ENCODE results near the gene IFITM5.
"Not testable (repeated sequence)": the region's sequence is repeated elsewhere in the genome, so short reads cannot be mapped to it uniquely, and the experiment has no call there.

Gene IFITM5

DNA sequence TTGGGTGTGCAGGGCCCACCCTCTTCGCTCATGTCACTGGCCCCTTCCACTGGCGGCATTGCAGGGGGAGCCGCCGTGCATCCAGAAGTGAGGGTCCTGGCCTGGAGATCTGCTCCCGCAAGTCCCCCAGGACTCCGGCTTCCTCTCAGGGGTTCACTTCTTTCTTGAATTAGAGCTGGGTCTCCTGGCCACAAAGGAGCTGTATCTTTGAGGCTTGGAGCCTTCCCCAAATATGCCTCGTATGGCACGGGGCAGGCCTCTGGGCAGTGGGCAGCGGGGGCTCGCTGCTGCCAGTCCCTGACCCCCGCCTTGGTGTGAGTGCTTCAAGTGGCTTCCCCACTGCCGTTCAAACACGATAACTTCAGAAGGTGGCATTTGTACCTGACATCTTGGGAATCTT, 28.7 kb upstream of the IFITM5 start:
- DNase-seq (ENCODE audit: low spot score): no peak

DNA sequence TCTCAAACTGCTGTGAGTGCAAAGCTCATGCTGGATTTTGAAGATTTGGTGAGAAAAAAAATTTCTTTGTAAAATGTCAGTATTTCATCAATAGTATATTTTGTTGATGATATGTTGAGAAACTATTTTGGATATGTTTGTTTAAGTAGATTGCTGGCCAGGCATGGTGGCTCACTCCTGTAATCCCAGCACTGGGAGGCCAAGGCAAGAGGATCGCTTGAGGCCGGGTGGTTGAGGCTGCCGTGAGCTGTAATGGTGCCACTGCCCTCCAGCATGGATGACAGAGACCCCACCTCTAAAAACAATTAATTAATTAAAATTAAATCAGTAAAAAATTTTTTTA, 28.2 kb upstream of the IFITM5 start:
- DNase-seq (ENCODE audit: low spot score): no peak

DNA sequence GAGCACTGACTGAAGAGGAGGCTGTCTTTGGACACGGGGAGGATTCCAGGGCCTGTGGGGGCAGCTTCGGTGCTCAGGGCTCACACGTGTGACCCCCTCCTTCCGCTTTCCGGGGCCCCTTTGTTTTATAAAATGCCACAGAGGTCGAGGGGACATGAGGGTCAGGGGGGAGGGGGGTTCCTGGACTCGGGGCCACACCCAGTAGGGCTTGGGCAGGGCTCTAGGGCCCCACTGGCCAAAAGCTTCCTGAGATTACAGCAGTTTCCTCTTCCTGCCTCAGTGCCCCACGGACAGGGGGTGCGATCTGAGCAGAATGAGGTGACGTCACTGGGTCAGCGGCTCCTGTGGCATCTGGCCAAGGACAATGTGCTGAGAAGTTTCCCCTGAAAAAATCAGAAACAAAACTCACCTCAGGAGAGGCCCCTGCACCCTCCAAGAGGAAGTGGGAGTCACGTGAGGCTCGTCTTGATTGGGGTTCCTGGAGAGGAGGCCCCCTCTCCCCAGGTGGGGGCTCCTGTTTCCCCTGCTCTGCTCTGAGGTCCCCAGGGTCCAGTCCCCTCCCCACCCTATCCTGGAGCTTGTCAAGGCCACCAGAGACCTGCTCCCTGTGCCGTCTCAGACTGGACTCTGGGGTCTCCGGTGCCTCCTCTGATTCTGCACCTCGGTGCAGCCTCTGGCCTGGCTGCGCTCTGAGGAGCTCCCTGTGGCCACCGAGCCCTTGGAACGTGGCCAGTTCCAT, 27.7 kb upstream of the IFITM5 start:
- DNase-seq (ENCODE audit: low spot score): no peak

DNA sequence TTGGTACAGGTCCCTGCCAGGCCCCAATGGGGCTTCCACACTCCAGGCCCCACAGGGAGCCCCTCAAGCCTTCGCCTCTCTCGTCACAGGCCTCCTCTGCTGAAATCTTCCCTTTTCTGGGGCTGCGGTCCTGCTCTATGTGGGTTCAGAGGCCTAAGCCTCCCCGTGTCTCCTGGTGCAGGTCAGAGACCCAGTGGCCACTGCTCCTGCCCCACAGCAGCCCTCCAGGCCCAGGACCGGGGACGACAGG, 27.2 kb upstream of the IFITM5 start:
- DNase-seq (ENCODE audit: low spot score): no peak

DNA sequence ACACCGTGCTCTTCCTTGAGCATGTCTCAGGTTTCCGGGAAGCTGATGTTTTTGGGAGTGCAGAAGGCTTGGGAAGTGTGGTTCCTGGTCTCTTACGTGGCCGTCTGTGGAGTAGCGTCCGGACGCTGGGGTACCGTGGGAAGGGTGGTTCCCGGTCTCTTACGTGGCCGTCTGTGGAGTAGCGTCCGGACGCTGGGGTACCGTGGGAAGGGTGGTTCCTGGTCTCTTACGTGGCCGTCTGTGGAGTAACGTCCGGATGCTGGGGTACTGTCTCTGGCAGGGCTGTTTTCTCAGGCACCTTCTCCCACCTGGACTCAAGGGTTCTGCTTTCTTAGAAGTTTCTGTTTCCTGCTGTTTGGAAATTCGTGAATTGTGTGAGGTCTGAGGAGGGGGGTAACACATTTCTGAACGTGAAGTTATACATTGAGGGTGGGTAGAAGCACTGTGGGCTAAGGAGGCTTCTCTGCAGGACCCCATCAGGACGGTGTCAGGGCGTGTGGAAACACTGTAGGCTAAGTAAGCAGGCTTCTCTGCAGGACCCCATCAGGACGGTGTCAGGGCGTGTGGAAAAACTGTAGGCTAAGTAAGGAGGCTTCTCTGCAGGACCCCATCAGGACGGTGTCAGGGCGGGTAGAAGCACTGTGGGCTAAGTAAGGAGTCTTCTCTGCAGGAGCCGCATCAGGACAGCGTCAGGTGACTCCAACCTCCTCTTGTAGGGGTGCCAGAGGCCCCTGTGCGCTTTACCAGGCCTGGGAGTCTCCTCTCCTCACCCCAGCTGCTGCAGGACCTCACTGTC, 26.7 kb upstream of the IFITM5 start:
- DNase-seq (ENCODE audit: low spot score): no peak

DNA sequence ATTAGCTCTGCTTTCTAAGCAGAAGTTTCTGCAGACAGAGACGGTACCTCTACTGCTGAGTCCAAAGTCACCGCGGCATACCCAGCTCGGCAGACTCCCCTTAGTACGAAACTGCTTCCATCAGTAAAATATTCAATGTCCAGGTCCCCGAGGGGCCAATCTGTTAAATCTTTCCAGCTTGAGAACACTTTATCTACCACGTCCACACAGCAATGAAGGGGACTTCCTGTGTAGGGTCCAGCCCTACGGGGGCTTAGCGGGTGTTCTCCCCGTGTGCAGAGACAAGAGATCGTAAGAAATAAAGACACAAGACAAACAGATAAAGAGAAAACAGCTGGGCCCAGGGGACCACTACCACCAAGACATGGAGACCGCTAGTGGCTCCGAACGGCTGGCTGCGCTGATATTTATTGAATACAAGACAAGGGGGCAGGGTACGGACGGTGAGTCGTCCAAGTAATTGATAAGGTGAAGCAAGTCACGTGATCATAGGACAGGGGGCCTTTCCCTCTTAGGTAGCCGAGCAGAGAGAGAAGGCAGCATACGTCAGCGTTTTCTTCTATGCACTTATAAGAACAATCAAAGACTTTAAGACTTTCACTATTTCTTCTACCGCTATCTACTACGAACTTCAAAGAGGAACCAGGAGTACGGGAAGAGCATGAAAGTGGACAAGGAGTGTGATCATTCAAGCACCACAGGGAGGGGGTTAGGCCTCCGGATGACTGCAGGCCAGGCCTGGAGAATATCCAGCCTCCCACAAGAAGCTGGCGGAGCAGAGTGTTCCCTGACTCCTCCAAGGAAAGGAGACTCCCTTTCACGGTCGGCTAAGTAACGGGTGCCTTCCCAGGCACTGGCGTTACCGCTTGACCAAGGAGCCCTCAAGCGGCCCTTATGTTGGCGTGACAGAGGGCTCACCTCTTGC, 25.5 kb upstream of the IFITM5 start:
- DNase-seq (ENCODE audit: low spot score): not testable (repeated sequence)

DNA sequence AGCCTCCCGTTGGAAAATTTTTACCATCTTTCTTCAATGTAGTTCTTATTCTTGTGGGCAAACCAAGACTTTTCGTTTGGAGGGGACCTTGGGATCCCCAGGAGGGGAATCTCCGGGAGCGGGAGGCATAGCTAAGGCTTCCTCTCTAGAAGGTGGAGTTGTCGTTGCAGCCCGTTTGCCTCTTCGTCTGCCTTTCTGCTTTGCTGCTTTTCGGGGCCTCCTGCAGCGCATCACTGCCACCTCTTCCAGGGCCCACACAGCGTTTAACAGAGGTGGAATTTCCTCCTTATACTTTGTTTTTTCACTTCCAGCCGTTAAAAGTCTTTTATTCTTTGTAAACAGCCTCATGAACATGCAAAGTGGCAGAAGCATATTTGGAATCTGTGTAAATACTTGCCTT, 24.8 kb upstream of the IFITM5 start:
- no peak for DNase-seq (ENCODE audit: low spot score)

DNA sequence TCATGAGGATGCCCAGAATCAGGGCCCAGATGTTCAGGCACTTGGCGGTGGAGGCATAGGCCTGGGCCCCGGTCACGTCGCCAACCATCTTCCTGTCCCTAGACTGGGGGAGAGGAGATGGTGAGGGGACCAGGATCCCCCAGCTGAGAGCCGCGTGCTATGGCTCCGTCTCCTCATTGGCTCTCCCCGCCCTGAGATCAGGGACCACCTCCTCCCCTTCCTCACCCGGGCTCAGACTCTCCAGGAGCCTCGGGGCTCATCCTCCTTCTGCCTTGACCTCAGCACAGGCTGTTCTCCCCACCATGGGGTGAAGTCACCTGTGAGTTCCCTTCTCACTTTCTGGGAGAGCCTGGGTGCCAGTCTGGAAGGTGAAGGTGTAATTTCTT, 20.6 kb upstream of the IFITM5 start:
- not testable (repeated sequence) for DNase-seq (ENCODE audit: low spot score)

DNA sequence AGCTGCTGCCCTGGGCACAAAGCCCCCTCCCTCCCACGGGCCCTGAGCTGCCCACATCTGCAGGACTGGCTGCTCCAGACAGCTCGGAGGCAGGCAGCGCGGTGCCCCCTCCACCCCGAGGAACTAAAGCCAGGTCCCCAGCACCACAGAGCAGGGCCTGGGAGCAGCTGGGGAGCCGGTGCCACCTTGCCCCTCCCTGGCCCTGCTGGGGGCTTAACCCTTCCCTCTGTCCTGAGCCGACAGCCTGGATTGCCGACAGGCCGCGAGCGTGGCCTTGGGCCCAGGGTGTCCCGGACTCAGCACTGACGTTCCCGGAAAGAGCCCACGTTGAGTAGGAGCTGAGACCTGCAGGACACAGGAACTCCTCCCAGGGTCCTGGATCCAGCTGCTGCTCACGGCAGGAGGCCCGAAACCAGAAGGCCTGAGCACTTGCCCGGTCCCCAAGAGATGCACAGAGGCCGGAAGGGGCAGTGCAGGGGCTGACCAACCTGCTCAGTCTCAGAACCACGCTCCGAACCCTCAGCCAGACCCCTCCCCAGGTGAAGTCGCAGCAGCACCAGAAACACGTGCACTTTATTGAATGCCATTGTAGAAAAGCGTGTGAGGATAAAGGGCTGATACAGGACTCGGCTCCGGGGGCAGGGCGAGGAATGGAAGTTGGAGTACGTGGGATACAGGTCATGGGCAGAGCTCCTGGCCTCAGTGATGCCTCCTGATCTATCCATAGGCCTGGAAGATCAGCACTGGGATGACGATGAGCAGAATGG, 20.0 kb upstream of the IFITM5 start:
- DNase-seq (ENCODE audit: low spot score): not testable (repeated sequence)

DNA sequence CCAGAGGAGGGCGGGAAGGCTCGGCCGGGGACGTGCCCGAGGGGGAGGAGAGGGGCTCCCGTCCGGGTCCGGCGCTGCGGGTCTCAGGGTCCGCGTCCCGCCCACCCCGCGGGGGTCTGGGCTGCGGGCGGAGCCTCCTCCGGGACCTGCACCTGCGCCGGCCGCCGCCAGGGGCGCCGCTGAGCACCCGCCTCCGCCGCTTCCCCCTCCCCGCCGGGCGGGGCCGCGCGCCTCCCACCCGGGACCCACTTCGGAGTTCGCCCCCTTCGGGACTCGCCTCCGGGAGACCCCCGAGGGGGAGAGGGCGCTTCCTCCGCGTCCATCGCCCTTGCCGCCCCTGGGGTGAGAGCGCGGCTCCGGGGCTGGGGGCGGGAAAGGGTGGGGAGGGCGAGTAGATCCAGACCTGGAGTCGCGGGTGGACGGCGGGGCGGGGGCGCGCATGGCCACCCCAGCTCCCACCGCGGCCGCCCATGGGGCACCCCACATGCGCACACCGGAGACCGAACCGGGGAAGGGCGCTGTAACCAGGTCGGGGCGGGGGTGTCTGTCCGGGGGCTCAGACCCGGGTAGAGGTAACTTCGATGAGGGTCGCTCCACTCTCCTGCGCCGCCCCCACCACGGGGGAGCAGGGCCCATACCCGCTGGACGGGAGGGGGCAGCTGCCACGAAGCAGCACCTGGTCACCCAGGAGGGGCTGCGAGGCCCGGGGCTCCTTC, 19.2 kb upstream of the IFITM5 start:
- DNase-seq (ENCODE audit: low spot score): not testable (repeated sequence)

DNA sequence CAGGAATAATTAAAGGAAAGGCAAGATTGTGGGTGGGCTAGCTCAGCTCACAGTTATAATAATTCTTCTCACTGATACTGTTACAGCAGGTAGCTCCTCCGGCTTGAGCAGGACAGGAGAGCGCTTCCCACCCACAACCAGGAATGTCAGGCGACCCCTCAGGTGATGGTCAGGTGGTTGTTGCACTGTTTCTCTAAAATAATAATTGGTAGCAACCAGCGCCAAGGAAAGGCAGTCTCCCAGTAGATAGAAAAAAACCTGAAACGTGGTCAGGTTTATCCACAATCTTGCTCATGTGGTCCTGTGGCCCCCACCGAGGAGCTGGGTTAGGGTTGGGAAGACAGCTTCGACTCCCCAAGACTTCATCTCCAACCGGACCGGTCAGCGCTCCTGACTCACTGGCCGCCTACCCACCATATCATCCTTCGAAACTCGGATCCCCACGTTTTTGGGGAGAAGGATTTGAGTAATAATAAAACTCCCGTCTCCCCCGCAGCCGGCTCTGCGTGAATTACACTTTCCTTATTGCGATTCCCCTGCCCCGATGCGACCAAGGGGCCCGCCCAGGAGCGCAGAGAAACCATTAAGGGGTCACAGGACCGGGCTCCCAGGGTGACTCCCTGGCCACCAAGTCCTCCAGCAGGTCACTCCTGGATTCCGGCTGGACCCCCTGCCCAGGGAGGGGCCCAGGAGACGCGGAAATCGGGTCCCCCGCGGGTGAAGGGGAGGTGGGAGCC, 18.5 kb upstream of the IFITM5 start:
- DNase-seq (ENCODE audit: low spot score): not testable (repeated sequence)

DNA sequence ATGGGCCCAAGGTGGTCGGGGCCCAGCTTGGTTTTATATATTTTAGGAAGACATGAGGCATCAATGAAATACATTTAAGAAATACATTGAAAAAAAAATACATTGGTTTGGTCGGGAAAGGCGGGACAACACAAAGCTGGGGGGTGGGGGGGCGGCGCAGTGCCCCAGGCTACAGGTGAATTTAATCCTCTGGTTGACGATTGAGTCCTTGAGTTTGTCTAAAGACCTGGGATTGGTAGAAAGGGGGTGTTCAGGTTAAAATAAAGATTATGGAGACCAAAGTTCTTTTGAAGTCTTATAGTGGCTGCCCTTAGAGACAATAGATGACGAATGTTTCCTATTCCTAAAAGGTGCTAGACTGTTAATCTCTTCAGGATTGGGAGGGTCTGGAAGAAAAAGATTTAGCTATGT, 17.6 kb upstream of the IFITM5 start:
- DNase-seq (ENCODE audit: low spot score): no peak

DNA sequence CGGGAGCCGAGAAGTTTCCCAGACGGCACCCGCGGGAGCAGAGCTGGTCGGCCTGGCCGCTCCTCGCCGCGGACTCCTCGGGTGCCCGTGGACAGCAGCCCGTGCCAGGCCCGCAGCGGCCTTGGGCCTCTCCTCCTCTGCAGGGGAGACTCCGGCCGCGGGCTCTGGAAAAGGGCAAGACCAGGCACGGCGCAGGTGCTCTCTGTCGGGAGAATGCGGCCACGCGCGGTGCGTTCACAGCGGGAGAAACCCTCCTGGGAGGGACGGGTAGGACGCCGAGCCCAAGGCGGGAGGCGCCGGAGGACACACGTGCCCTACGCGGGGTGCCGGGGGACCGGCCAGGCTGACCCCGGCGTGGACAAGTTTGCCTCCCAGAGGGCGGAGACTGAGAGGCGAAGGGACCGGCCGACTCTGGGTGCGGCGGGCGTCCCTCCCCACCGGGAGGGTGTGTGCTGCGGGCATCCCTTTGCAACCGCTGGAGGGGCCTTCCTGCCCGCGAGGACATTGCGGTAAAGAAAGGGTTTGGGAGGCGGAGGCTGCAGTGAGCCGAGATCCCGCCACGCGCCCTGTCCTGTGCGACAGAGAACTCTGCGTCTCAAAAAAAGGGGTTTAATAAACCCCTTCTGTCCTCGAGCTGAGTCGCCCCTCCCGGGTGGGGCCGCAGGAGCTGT, 16.8 kb upstream of the IFITM5 start:
- no peak for DNase-seq (ENCODE audit: low spot score)

DNA sequence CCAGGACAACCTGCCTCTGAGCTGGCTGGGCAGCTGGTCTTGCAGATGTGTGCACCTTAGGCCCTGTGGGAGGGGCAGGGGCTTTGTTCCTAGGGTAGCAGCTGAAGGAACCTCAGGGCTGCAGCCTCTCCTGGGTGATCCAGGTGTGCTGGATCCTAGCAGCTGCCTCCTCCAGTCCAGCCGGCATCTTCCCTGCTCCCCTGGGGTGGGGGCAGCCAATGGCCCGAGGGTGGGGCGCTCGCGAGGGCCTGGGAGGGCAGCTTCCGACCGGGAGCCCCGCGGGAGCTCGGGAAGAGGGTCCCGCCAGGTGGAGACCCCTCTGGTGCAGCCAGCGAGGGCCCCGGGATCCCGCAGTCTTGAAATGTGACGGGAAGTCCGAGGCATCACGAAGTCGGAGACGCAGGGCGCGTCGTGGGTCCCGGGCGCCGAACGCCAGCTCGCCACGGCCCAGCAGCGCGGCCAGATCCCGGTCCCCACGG, 16.2 kb upstream of the IFITM5 start:
- no peak for DNase-seq (ENCODE audit: low spot score)

DNA sequence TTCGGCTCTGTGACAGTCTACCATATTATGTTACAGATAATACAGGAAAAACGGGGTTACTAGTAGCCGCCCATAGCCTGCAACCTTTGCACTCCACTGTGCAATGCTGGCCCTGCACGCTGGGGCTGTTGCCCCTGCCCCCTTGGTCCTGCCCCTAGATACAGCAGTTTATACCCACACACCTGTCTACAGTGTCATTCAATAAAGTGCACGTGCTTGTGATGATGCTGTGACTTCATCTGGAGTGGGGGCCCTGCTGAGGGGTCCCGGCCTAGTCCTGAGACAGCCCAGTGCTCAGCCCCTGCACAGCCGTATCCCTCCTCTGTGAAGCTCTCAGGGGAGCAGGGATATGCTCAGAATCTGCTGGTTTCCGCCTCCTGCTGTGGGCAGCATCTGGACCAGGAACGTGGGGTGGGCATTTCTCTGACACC, 15.7 kb upstream of the IFITM5 start:
- no peak for DNase-seq (ENCODE audit: low spot score)

DNA sequence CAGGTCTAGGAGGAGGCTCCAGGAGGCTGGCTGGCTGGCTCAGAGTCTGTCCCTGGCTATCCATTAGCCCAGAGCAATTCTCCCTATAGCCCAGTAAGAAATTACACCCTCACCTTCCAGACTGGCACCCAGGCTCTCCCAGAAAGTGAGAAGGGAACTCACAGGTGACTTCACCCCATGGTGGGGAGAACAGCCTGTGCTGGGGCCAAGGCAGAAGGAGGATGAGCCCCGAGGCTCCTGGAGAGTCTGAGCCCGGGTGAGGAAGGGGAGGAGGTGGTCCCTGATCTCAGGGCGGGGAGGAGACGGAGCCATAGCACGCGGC, 15.2 kb upstream of the IFITM5 start:
- DNase-seq (ENCODE audit: low spot score): not testable (repeated sequence)

DNA sequence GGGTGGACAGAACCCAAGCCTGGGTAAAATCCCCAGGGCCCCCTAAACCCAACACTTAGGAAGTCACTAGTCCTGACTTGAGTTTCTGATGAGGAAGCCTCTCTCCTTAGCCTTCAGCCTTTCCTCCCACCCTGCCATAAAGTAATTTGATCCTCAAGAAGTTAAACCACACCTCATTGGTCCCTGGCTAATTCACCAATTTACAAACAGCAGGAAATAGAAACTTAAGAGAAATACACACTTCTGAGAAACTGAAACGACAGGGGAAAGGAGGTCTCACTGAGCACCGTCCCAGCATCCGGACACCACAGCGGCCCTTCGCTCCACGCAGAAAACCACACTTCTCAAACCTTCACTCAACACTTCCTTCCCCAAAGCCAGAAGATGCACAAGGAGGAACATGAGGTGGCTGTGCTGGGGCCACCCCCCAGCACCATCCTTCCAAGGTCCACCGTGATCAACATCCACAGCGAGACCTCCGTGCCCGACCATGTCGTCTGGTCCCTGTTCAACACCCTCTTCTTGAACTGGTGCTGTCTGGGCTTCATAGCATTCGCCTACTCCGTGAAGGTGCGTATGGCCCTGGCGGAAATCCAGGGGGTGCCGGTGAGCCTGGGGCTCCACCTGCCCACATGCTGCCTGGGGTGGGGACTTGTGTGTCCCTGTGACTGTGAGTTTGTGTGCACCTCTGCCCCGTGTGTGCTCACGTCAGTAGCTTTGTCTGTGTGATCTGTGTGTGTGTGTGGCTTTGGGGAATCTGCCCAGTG, 14.6 kb upstream of the IFITM5 start, which contains the start of gene IFITM1:
Gene IFITM1 (plus strand): TSS at position 254 of the 767 bp plus-strand sequence. CDS start 131 bp downstream, at position 385.
- no peak for DNase-seq (ENCODE audit: low spot score)

DNA sequence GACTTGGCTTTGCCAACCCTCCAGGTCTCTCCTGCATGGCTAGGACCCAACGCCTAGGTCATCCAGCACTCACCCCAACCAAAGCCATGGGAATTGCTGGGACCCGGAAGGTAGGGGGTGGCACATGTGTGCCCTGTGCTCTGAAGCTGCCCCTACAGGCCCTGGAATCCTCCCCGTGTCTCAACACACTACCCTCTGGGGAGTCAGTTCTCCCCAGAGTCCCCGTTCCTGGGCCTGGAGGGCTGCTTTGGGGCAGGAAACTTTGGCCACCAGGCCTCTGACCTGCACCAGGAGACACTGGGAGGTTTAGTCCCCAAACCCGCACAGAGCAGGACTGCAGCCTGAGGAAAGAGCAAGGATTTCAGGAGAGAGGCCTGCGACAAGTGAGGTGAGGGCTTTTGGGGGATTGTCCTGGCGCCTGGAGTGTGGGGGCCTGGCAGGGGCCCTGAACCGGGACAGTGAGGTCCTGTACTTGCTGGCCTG, 14.0 kb upstream of the IFITM5 start:
- no peak for DNase-seq (ENCODE audit: low spot score)

All from SK-N-DZ (cell line).